ENCODE measurements around the gene CD99L2. TPM values are rescaled to one million over a fixed set of nuclear protein-coding genes. Genes with fewer than 3 reads are reported as not detected.

Gene CD99L2
- total and polyA plus RNA-seq, 10 of the 15 experiments (the other 5 are each of a cell fraction or from before 2014, with no cell fraction given), result 1.1 to 22.9 (median 13.0) TPM

- H3K36me3 ChIP-seq (ENCODE audit: control insufficient read depth in 2 of 2, insufficient read depth in 2 of 2, low read length in 1 of 2), result peaks cover 0 to 3% of the 10 kb centered on the region in 2 experiments; a peak in 2 of 4 replicates
- 75% methylated on average over 9 of the region's 9 CpGs for WGBS (ENCODE audit: insufficient coverage, insufficient replicate concordance, low lambda C conversion rate, missing lambda C conversion rate)
- no peak for TF ChIP-seq CEBPB (IDR thresholded peaks at IDR 0.05; ENCODE audit: borderline replicate concordance in 1 of 2, low read depth in 2 of 2, low read length in 2 of 2)
- CTCF ChIA-PET, result interaction anchor here (0.6 to 1.5 kb wide), 4 partner anchors 8 to 319 kb away, joined by 3 to 7 read pairs (median 3); no protein-coding TSS in a partner anchor
- H3K9me3 ChIP-seq (replicated peaks; ENCODE audit: control insufficient read depth, insufficient read depth, low read length), result no peaks in the 10 kb centered on the region
- in situ Hi-C loops (cut with MboI), result loop anchor here (25.0 kb wide), 1 partner anchor 923 kb away; the partner anchor contains the start of gene PRRG3
- no peak for ATAC-seq
- H3K79me2 ChIP-seq (ENCODE audit: control insufficient read depth, insufficient read depth, low read length), result no peaks in the 10 kb centered on the region
- no peaks in the 10 kb centered on the region for H3K27me3 ChIP-seq (replicated peaks in 1 of 2; ENCODE audit: control insufficient read depth in 2 of 2, insufficient read depth in 2 of 2, low read length in 1 of 2)
- H3K4me2 ChIP-seq (ENCODE audit: control insufficient read depth, insufficient read depth), result no peak overlapping the region
- H3K4me3 ChIP-seq, result no peak overlapping the region
- POLR2A ChIA-PET, result no interaction called here
- no peaks in the 10 kb centered on the region for H4K20me1 ChIP-seq (ENCODE audit: control insufficient read depth, insufficient read depth)
- SMC1A ChIA-PET (ENCODE audit: uncharacterized antibody, unreplicated experiment), result interaction anchor here (0.6 kb wide), 1 partner anchor 20 kb away, joined by 4 read pairs; no protein-coding TSS in a partner anchor
- FAIRE-seq, result no peak
- intact Hi-C loops (cut with micrococcal nuclease; ENCODE audit: unreplicated experiment), result no loop called here
- BruUV-seq (replicated peaks), result no TSS peak
- no peak overlapping the region for H2AFZ ChIP-seq (ENCODE audit: control insufficient read depth, low read depth, low read length)
- H3K4me1 ChIP-seq (ENCODE audit: control insufficient read depth, insufficient read depth, low read length), result no peaks in the 10 kb centered on the region
- DNase-seq (ENCODE audit: low read depth, low spot score), result no peak
- no peak overlapping the region for H3K27ac ChIP-seq (ENCODE audit: control insufficient read depth, insufficient read depth)
- RAD21 ChIA-PET (ENCODE audit: unreplicated experiment), result no interaction called here
- H3K9ac ChIP-seq (ENCODE audit: control insufficient read depth, insufficient read depth, low read length), result no peak overlapping the region
Observed at GRCh38 chrX:150763810-150764209, 134.7 kb downstream of the CD99L2 start.

DNA sequence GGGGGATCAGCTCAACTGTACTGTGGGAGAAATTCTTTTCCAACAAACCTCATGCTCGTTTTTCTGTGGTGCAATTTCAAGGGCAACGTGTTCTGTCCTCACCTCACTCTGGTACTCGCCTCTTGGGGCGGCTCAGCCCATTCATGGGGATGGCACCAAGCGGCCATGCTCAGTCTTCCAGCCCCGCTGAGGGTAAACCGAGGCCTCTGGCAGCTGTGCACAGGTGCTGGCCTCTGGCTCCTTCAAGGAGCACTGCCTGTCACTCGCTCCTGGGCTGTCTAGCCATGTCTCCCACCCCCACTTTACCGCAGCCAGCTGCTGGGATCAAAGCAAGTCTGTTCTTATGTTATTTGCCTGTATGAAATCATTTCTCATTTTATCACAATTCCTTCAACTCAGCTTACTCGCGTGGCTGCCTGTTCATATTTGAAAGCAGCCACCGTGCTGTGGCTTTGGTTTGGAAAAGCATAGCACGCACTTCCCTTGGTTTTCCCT, 135.1 kb downstream of the CD99L2 start:
- POLR2A ChIA-PET, result no interaction called here
- BruUV-seq (replicated peaks), result no TSS peak
- no peaks in the 10 kb centered on the region for H3K9me3 ChIP-seq (replicated peaks; ENCODE audit: control insufficient read depth, insufficient read depth, low read length)
- H3K4me3 ChIP-seq, result no peak overlapping the region
- SMC1A ChIA-PET (ENCODE audit: uncharacterized antibody, unreplicated experiment), result no interaction called here
- H3K27ac ChIP-seq (ENCODE audit: control insufficient read depth, insufficient read depth), result no peak overlapping the region
- ATAC-seq (no peak), FAIRE-seq (no peak), DNase-seq (ENCODE audit: low read depth, low spot score) (no peak)
- in situ Hi-C loops (cut with MboI) (loop anchor here (25.0 kb wide), 1 partner anchor 924 kb away; the partner anchor contains the start of gene PRRG3), intact Hi-C loops (cut with micrococcal nuclease; ENCODE audit: unreplicated experiment) (no loop called here)
- H3K27me3 ChIP-seq (replicated peaks in 1 of 2; ENCODE audit: control insufficient read depth in 2 of 2, insufficient read depth in 2 of 2, low read length in 1 of 2), result no peaks in the 10 kb centered on the region
- no peak overlapping the region for H2AFZ ChIP-seq (ENCODE audit: control insufficient read depth, low read depth, low read length)
- CTCF ChIA-PET, result interaction anchor here (0.6 to 1.5 kb wide), 4 partner anchors 9 to 319 kb away, joined by 3 to 7 read pairs (median 3); no protein-coding TSS in a partner anchor
- RAD21 ChIA-PET (ENCODE audit: unreplicated experiment), result no interaction called here
- H3K4me1 ChIP-seq (ENCODE audit: control insufficient read depth, insufficient read depth, low read length), result no peaks in the 10 kb centered on the region
- H3K79me2 ChIP-seq (ENCODE audit: control insufficient read depth, insufficient read depth, low read length), result no peaks in the 10 kb centered on the region
- peaks cover 0 to 3% of the 10 kb centered on the region in 2 experiments; a peak in 2 of 4 replicates for H3K36me3 ChIP-seq (ENCODE audit: control insufficient read depth in 2 of 2, insufficient read depth in 2 of 2, low read length in 1 of 2)
- H4K20me1 ChIP-seq (ENCODE audit: control insufficient read depth, insufficient read depth), result no peaks in the 10 kb centered on the region
- no peak overlapping the region for H3K4me2 ChIP-seq (ENCODE audit: control insufficient read depth, insufficient read depth)
- 62% methylated on average over 13 of the region's 13 CpGs for WGBS (ENCODE audit: insufficient coverage, insufficient replicate concordance, low lambda C conversion rate, missing lambda C conversion rate)
- H3K9ac ChIP-seq (ENCODE audit: control insufficient read depth, insufficient read depth, low read length), result no peak overlapping the region
- TF ChIP-seq SMC3 (IDR thresholded peaks at IDR 0.05; ENCODE audit: borderline replicate concordance, low read length) (no peak), CHD4 (IDR thresholded peaks at IDR 0.05) (no peak), GABPA (IDR thresholded peaks at IDR 0.05; ENCODE audit: low read depth) (no peak), WRNIP1 (IDR thresholded peaks at IDR 0.05; ENCODE audit: borderline replicate concordance, low read depth, low read length) (no peak), SUPT20H (IDR thresholded peaks at IDR 0.05; ENCODE audit: borderline replicate concordance, control insufficient read depth, low read depth, low read length) (no peak), MLLT1 (IDR thresholded peaks at IDR 0.05) (no peak), HSF1 (IDR thresholded peaks at IDR 0.05; ENCODE audit: low read depth, low read length) (no peak), KAT2A (conservative IDR thresholded peaks at IDR 0.05; ENCODE audit: control insufficient read depth, low read depth, low read length) (no peak), NKRF (conservative IDR thresholded peaks at IDR 0.05) (no peak), JUNB (IDR thresholded peaks at IDR 0.05) (no peak)

All from GM12878 (cell line).